T-helper 1 cell (primary cell): ENCODE data around the gene KRT78.
"Not testable (repeated sequence)": the region's sequence is repeated elsewhere in the genome, so short reads cannot be mapped to it uniquely, and the experiment has no call there.

Experiments used
- DNase-seq, 5 donors: peaks; one replicate each; pipeline ENCODE4 v3.0.0-alpha.2; 2012 to 2020

Gene KRT78

DNA sequence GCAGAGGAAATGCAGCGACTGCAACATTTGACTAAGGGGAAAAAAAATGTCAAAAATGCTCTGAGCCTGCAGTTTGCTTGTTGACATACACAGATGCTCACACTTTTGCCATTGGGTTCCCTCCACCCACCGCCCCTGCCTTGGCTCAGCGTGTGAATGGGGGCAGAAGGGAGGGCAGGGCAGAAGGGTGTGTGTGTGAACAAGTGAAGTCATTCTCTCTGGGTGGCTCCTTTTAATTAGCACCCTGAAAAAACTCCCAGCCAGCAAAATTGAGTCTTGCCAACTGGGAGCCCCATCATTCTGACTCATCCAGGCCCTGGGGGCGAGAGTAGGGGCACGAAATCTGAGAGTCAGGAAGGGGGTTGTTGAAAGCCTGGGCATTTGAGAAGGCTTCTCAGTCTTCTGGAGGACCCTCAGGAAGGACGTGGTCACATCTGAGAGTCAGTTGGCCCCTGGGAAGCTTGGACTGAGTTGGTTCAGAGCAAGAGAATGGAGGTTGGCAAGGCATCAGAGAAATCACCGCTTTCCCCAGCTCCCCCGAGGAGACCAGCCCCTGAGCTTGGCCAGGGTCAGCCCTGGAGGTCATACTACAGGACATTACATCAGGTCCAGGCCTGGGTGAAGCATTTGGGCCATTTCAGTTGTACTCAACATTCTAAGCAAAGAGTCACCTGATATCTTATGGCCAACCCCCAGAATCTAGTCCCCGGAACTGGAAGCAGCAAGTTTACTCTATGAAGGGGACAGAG is 22.7 kb upstream of the KRT78 start:
- no peak for DNase-seq

DNA sequence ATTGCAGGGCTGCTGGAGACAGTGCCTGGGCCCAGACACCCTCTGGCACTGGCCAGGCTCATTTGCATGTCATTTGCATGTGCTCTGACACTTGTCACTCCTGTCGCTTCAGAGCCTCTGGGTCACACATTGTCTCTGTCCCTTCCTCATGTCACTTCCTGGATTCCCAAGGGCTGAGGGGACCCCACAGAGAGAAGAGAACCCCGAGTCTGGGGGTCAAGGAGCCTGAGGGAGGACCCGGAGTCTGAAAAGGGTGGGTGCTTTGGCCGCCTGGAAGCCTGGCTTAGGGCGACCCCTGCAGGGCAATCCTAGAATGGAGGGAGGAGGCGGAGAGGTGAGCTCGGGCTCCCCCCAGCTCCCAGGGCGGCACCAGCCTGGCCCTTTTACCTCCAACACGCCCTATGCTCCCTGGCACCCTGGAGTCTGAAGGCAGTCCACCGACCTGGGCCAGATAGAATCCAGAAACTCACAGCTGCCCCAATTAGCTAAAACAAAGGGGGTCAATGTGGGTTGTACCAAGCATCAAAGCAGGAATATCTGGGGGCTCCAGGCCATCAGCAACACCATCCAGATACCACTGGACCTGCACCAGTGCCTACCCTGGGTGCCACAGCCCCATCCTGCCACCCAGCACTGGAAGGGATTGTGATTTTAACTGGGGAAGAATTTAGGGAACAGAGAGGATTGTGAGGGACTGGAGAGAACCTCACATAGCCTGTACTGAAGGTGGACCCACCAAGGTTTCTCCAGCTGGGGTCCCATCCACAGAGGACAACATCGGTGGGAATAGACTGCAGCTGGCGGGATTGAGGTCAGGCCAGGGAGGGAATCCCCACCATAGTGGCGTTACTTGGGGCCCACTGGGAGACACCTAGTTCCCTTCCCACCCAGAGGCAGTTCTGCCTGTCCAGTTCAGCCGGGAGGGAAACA is 21.8 kb upstream of the KRT78 start:
- peak; percentile 38 to 71 (median 55) for DNase-seq

DNA sequence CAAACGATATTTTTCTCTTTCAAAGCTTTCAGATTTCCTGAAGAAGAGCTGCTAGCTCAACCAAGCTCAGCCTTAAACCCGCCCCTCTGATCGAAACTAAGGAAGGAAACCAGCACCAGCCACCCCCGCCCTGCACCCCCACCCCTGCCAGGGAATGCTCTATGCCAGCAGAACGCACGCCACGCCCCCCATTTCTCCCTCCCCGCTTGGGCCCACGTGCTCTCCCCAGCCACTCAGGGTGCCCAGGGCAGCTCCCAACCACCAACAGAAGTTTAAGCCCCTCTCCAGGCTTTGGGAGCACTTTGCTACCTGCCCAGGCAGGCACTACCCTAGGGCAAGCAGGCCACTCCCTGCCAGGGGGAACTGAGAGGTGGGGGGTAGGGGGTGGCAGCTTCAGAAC is 18.8 kb upstream of the KRT78 start:
- DNase-seq, result peak in 2 of 5 donors; percentile 14 to 37

DNA sequence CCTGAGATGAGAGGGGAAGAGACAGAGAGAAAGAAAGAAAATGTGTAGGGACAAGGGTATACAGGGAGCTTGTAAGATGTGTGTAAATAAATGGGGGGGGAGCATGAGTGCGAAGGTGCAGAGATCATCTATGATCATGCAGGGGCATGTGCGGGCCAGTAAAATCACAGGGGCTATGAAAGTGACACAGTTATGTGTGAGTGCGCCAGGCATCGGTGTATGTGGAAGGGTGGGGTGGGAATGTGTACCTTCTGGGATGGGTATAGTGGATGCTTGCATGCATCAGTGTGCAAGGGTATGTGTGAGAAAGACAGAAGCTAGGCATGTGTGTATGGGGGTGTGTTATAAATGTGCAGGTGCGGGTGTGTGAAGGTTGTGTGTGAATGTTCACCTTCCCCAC is 18.4 kb upstream of the KRT78 start:
- no peak for DNase-seq

DNA sequence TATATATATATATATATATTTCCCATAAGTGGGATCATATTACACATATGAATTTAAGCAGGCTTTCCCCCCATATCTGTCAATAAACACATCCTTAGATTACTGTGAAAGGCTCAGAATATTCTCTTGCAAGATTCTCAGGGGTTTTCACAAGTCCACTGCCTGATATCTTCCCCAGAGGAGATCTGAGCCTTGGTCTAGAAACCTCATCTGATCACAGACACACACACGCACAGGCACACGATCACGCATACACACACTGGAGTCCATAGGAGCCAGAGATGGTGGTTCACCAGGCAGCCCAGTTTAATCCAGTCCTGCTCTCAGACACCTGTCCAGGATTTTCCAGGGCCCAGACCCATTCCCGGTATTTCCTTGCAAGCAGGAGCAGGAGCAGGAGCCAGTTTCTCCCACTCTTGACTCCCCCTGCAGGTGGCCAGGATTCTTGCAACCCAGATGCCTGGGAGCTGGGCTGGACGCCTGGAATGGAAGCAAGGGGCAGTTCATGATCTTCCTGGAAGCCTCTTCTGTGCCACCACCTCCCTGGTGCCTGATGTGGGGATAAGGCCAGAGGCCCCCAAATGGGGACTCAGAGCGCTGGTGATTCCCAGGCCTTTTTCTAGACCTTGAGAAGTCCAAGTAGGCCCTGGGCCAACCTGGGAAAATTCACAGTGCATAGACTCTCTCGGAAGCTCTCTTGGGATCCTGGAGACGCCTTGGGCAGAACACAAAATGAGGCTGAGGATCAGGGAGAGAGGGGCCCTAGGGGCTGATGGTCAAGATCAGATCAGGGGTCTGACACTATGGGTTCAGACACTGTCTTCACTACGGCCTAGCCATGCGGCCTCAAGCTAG is 16.5 kb upstream of the KRT78 start:
- no peak for DNase-seq

DNA sequence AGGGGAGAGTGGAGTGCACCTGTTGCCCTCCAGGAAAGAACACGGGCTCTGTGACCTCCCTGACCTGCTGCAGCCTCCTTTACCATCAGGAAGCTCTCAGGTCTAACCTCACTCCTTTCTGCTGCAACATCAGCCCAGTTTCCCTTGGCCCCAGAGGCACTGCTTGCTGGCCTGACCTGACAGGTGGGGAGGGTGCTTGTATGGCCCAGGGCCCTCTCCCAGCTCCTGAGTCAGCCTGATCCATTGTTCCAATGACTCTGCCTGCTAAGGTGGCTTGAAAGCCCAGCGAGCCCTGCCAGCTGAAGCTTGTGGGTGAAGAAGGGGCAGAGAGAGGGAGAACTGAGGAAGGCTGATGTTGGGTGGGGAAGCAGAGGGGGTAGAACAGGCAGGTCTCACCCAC is 13.2 kb upstream of the KRT78 start:
- no peak for DNase-seq

DNA sequence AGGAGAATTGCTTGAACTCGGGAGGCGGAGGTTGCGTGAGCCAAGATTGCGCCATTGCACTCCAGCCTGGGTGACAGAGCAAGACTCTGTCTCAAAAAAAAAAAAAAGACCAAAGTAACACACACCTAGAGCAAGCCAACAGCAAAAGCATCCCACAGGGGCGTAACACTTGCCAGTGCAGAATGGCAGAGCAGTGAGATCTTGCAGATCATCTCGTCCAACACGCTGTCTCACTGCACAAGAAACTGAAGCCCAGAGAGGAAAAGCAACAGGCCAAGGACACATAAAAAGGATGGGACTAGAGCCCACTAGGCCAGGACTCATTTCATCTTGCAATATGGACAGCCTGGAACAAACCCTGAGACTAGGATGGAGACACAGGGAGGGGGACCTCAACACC is 12.7 kb upstream of the KRT78 start:
- no peak for DNase-seq

DNA sequence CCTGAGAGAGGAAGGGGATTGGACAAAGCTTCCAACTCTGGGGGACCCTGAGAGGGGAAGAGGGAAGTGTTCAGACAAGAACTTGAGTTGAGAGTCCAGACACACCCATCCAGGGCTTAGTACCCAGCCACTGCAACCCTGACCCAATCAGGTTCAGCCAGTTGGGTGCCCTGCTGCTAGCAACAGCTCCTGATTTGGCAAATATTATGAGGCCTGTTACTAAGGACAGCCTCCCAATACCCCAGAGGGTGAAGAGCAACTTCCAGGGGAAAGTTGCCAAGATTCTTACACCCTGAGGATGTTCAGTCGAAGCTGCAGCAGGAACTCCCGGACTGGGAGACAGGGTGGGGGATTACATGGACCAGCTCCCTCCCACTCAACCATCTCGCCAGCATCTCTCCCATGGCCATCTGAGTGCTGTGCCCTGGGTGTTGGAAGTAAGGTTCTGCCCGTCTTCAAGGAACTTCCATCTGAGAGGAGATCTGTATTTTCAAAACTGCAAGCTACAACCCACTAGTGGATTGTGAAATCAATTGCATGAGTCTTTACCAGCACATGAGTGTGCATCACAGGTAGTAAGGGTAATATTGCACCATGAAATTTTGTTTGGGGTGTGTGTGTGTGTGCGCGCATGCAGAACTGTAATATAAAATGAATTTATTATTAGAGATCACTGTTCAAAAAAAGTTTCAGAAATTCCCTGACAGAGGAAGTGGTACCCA is 11.5 kb upstream of the KRT78 start:
- DNase-seq, result no peak

DNA sequence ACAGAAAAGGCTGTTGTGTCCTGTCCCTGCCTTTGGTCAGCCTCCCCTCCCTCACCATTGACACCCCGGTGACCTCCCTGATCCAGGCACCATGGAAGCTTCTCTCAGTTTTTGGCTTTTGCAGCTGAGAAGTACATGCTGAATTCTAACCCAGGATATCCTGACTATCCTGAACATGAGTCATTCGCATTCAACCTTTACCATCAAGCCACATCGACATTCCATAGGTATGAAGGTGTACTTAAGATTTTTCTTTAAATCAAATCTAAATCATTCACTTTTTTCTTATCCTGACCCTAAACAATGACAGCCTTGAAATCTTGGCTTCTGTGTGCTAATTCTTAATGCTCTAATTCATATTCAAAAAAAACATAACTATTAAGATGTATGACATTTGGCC is 8.7 kb upstream of the KRT78 start:
- DNase-seq, result no peak

DNA sequence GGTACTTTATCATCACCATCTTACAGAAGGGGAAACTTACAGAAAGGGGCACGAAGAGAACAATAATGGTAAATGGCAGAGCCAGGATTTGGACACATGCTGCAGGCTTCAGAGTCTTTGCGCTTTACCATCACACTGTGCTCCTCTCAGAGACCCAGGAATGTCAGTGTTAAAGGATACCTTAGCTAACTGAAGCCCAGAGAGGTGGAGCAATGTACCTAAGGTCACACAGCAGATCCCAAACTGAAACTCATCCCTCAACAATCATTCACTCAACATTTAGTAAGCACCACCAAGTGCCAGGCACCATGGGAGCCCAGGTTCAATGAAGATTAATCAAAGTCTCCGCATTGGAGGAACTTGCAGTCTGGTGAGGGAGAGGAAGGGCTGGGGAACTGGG is 8.0 kb upstream of the KRT78 start:
- no peak for DNase-seq

DNA sequence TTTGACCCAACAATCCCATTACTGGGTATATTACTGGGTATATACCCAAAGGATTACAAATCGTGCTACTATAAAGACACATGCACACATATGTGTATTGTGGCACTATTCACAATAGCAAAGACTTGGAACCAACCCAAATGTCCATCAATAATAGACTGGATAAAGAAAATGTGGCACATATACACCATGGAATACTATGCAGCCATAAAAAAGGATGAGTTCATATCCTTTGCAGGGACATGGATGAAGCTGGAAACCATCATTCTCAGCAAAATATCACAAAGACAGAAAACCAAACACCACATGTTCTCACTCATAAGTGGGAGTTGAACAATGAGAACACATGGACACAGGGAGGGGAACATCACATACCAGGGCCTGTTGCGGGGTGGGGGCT is 7.3 kb upstream of the KRT78 start:
- not testable (repeated sequence) for DNase-seq

DNA sequence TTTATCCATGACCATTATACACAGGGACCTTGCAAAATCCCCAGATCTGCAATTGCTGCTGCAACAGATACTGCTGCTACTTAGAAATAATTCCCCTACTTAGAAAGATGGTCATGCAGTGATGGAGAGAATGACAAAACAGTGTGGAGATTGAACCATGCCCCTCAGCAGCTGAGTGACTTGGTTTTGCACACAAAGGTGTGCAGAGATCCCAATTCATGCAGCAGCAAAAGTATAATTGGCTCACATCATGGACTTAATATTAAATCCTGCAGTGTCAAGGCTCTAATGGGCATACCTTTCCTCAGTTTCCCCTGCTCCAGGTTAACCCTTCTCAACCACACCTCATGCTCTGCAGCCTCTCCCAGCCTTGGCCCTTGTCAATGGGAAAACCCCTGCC is 3.0 kb upstream of the KRT78 start:
- DNase-seq, result no peak

DNA sequence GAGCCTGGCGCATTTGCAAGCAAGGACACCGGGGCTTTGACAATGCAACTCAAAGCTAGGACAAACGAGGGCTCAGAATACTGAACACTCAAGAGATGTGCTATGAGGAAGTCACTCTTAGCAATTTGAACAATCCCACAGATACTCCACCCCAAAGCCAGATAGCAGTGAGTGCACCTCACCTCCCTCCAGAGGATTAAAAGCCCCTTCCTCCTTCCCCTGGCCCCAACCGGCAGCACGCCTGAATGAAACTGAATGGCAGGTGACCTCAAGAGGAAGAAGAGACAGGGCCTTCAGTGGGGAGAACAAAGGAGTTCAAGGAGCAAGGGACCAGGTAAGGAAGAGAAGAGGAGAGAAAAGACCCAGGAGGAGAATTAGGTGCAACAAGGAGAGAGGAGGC is 1.9 kb upstream of the KRT78 start:
- no peak for DNase-seq

DNA sequence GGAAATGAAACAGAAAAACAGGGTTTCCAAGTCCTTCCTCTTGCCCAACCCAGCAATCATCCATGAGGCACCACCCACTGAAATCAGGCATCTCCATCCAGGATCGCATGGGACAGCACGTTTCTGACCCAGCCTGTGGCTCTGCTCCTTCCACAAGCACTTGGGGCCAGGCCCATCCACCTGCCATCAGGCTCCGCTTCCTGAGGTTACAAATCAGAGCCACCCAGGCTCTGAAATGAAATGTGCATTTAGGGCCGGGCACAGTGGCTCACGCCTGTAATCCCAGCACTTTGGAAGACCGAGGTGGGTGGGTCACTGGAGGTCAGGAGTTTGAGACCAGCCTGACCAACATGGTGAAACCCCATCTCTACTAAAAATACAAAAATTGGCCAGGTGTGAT is 717 bp upstream of the KRT78 start:
- no peak for DNase-seq

DNA sequence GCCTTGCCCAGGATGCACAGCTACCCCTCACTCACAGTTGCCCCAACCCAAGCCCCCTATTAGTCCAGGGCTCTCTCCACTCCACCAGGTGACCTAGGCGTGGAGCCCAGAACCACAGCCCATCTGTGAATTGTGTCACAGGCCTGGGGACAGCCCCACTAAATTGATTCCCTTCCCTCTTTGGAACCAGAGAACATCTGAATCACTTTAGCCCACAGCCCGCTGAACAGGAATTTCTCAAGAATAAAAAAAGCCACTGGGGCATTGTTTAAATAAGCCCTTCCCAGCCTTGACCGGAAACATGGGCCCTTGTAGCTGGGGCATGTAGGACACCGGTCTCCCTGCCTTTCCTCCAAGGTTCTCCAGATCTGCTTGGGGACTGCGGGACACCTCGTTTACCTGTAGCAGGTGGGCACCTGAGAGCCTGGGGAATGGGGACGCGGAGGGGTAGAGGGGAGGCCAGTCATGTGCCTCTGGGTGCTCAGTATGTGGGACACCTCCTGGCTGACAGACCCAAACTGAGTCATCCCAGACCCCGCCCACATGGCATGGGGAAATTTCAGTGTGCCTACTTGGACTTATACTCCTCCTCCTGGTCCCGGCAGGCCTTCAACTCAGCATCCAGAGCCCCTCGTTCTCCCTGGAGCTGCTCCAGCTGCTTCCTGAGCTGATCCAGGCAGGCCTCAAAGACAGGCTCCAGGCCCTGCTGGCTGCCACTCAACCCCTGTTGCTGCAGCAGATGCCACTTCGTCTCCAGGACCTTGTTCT is 1.3 kb downstream of the KRT78 start:
- DNase-seq, result no peak

DNA sequence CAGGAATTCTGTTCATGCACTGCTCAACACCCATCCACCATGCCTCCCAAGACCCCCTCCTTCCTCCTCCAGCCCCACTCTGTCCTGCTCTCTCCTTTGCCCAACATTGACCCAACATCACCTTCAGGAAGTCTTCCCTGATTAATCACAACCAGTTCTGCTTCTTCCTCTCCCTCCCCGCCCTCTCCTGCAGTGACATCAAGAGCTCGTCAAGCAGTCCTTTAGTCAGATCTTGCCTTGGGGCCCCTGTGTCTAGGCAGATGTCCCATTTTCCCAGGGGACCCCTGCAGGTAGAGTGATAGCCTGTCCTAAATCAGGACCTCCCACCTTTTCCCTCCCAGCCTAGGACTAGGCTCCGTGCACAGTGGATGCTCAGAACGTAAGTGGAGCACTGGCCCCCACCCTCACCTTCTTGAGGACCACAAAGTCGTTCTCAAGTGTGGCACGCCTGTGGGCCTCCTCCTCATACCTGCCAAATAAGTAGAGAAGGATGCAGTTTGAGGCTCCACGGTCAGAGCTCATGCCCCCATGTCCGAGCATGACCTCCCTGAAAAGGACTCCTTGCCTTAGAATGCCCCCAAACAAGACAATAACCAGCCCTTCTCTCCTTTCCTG is 2.3 kb downstream of the KRT78 start:
- DNase-seq, result no peak

DNA sequence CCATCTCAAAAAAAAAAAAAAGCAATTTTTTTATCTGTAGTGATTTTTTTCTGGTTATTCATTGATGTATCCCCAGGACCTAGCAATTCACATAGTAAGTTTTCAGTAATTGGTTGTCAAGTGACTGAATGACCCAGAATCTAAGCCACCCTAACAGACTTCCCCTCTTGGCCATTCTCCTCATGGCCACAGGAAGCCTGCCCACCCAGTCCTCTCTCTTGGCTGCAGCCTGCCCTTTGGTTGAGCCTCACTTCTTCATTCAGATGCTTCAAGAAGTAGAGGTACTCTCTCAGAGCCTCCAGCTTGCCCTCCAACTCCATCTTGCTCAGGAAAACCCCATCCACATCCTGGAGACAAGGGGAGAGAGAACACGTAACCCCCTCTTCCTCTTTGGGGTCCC is 2.8 kb downstream of the KRT78 start:
- no peak for DNase-seq

DNA sequence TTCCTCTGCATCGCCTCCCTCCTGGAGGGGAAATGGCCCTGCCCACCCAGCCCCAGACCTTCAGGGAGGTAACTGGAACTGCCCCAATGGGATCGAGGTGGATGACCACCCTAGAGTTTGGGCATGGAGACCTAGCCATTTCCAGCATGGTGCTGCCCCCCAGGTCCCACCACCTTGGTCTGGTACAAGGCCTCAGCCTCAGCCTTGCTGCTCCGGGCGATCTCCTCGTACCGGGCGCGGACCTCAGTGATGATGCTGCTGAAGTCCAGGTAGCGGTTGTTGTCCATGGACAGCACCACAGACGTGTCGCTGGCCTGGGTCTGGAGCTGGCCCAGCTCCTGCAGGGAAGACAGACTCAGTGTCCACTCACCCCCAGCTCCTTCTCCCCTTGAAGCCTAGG is 4.4 kb downstream of the KRT78 start:
- DNase-seq, result no peak

DNA sequence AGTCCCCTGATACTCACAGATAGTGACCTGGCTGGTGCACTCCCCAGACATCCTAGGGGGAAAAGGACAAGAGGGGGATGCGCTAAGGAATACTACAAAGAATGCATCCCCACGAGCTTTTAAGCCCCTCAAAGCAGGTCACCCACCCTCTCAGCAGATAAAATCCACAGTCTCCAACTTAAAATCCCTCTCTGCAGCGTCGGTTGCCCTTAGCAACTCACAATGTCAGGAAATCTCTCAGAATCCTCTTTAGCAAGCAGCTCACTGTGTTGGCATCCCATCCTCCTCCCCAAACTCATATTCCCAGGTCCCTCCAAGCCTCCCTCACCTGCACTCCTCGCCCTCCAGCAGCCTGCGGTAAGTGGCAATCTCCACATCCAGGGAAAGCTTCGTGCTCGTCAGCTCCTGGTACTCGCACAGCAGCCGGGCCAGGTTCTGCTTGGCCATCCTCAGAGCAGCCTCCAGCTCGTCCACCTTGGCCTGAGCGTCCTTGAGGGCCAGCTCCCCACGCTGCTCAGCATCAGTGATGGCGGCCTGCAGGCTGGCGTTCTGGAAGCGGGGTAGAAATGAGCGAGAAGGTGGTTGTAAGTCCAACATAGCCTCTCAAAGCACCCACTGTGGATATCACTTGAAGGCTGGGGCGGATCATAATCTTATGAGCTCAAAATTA is 9.2 kb downstream of the KRT78 start:
- no peak for DNase-seq

DNA sequence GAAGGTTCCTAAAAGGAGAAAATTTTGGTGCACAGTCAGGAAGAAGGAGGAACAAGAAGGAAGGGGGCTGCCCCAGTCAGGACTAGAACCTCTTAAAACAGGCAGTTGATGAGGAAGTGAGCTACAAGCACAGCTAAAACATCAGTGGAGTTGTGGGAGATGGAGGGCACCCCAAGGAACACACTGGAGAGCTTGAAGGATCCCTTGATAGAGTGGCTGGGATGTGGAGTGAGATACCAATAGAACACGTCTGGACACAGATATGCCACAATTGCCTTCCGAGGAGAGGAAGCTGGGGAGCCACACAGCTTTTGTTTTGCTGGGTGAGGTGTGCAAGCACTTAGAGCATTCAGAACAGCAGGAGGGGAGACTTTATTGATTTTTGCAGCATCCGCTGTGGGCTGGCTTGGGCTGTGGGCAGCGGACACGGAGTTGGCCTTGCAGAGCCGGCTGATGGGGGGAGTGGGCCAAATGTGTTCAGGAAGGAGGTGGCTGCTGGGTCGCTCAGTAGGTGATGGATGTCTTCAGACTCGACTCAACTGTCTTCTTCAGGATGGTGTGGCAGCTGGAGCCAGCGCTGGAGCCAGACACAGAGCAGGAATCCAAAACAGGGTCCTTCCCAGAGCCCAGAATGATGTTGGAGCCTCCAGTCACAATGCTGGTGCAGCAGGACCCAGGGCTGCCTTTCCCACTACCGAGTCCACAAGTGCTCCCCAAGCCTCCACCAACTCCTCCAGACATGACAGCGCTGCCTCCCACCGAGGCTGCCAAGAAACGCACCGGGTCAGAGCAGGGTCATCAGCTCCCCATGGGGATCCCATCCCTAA is 10.0 kb downstream of the KRT78 start:
- no peak for DNase-seq
